Sigmoid colon (tissue), 7 donors: ENCODE results near the gene EOGT. TPM values are rescaled to one million over a fixed set of nuclear protein-coding genes. Genes with fewer than 3 reads are reported as not detected.

Experiments
- DNase-seq: peaks from one replicate; pipeline ENCODE4 v3.0.0-alpha.2; 2019
- H3K27ac ChIP-seq, 4 donors: fragments of 200-600 bp; sonication (generic); one replicate each; pipeline ENCODE4 v1.5.1; 2016 to 2019; ENCODE audit warnings: mild to moderate bottlenecking in 1 of 4
- H3K27me3 ChIP-seq, 3 donors: fragments of 200-600 bp; sonication (generic); one replicate each; pipeline ENCODE4 v1.5.1; 2019; ENCODE audit warnings: mild to moderate bottlenecking in 1 of 3
- H3K36me3 ChIP-seq, 4 donors: fragments of 200-600 bp; sonication (generic); one replicate each; pipeline ENCODE4 v1.5.1; 2016 to 2019
- H3K4me1 ChIP-seq, 4 donors: fragments of 200-600 bp; sonication (generic); one replicate each; pipeline ENCODE4 v1.5.1; 2017 to 2019
- H3K4me3 ChIP-seq, 4 donors: fragments of 200-600 bp; sonication (generic); one replicate each; pipeline ENCODE4 v1.5.1; 2017 to 2019; ENCODE audit warnings: mild to moderate bottlenecking in 2 of 4, moderate library complexity in 1 of 4
- H3K9me3 ChIP-seq, 4 donors: fragments of 200-600 bp in 3 of 4; sonication (generic) in 3 of 4; one replicate each; pipeline versions ENCODE4 v1.5.1 to v1.6.1; 2013 to 2019
- EP300 ChIP-seq, 4 donors: sonication (generic); formaldehyde crosslinking; IDR thresholded peaks; one replicate each; pipeline ENCODE4 v1.6.1; 2017; ENCODE audit warnings: antibody characterized with exemption in 4 of 4
- POLR2A ChIP-seq, 2 donors: fragments of 450-650 bp; IDR thresholded peaks; one replicate each; pipeline ENCODE4 v1.6.1; 2016; ENCODE audit warnings: antibody characterized with exemption in 2 of 2, mild to moderate bottlenecking in 2 of 2, moderate library complexity in 2 of 2
- POLR2AphosphoS5 ChIP-seq, 4 donors: sonication (generic); formaldehyde crosslinking; IDR thresholded peaks; one replicate each; pipeline ENCODE4 v1.6.1; 2017; ENCODE audit warnings: antibody characterized with exemption in 4 of 4
- WGBS, 2 donors: extraction: QIAGEN DNeasy Blood & Tissue Kit; methylation state at CpG; one replicate each; pipeline ENCODE4 v1.1.7; 2013; 5-methylcytosine and 5-hydroxymethylcytosine counted together
- intact Hi-C: fragments of 100-400 bp; cut with DNase I; formaldehyde crosslinking; loops from one replicate; pipeline ENCODE4 v1.15.1; 2023
- polyA plus RNA-seq, 3 donors: library from polyadenylated mRNA; stranded (reverse); fragments of 200-250 nt; gene quantifications; one replicate each; pipeline ENCODE4 v1.2.3, GENCODE V29; 2013
- total RNA-seq, 4 donors: library from RNA; depleted of rRNA; stranded (reverse); fragments of >200 nt; gene quantifications; one replicate each; pipeline ENCODE4 v1.1.0, GENCODE V29; 2016
- TF ChIP-seq, protein P1 (sequence below), 4 experiments: fragments of 450-650 bp in 3 of 4; fragments of 200-600 bp in 1 of 4; IDR thresholded peaks; one replicate each; pipeline ENCODE4 v1.5.1; 2016 to 2019; ENCODE audit warnings: antibody characterized with exemption in 4 of 4, mild to moderate bottlenecking in 3 of 4, moderate library complexity in 2 of 4
- donor health status: healthy with polysubstance abuse.
- donor health status: Bipolar disorder and iron deficiency.
- donor health status: healthy.

The EOGT gene
- total and polyA plus RNA-seq, 7 donors = 4.6 to 103 (median 42.1) TPM

DNA sequence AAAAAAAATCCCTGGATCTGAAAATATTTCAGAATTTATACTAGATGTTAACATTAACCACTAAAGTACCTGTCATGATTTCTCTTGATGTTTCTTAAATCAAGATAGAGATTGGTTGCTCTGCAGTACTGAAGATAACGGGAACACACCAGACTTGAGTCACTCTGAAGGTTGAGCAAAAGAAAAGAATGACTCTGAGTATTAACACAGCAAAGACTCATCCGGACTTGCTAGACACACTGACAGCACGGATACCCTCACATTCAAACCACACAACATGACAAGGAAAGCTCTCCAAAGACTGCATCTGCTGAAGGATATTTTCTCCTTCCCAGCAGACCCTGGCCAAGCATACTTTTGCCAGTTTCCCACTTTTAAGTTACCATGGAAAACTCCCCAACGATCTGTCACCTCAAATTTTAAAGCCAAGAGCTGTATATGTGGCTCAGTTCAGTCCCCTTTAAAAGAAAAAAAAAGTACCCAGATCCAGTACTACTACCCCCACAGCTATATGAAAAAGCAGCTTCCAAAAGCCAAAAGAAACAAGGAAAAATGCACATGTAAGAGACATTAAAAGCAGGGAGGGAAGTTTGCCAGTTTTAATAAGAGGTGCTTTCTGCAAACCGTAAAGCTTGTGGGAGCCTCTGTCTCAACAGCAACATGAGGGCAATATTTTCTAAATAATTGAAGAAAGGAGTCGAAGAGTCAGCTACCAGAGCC lies 8.3 kb downstream of the EOGT start:
- TF ChIP-seq, protein P1, sequence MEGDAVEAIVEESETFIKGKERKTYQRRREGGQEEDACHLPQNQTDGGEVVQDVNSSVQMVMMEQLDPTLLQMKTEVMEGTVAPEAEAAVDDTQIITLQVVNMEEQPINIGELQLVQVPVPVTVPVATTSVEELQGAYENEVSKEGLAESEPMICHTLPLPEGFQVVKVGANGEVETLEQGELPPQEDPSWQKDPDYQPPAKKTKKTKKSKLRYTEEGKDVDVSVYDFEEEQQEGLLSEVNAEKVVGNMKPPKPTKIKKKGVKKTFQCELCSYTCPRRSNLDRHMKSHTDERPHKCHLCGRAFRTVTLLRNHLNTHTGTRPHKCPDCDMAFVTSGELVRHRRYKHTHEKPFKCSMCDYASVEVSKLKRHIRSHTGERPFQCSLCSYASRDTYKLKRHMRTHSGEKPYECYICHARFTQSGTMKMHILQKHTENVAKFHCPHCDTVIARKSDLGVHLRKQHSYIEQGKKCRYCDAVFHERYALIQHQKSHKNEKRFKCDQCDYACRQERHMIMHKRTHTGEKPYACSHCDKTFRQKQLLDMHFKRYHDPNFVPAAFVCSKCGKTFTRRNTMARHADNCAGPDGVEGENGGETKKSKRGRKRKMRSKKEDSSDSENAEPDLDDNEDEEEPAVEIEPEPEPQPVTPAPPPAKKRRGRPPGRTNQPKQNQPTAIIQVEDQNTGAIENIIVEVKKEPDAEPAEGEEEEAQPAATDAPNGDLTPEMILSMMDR (IDR thresholded peaks at IDR 0.05) = no peak
- TF ChIP-seq EP300 (IDR thresholded peaks at IDR 0.05) = no peak
- no peak for TF ChIP-seq POLR2AphosphoS5 (IDR thresholded peaks at IDR 0.05)
- no peak for TF ChIP-seq POLR2A (IDR thresholded peaks at IDR 0.05)
- 91 to 94% methylated on average over 6 of the region's 6 CpGs for WGBS, 2 donors
- peaks cover 0 to 34% (median 22%) of the 10 kb centered on the region in 4 donors for H3K4me1 ChIP-seq
- H3K36me3 ChIP-seq = peaks cover 3 to 84% (median 24%) of the 10 kb centered on the region in 4 donors
- H3K27me3 ChIP-seq = no peaks in the 10 kb centered on the region
- no peaks in the 10 kb centered on the region for H3K9me3 ChIP-seq
- peak overlapping the region in 2 of 4 donors; percentile 2 to 11 for H3K27ac ChIP-seq
- no peak for DNase-seq
- intact Hi-C loops = no loop called here
- no peak overlapping the region for H3K4me3 ChIP-seq

DNA sequence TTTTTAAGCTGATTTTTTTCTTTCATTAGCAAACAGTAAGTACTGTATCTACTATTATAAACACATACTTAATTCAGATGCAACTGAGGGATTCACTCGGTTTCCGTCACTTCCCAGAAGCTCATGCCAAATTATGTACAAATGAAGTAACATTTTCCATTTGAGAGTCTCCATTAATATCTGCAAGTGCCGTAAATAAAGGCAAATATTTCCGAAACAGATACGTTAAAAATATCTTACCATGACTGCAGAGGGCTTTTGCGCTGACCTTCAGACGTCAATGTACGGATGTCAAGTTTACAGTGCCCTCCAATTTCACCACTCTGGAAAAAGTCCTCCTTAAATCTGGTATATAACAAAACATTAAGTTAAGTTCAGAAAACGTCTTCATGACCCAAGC lies 9.3 kb downstream of the EOGT start:
- intact Hi-C loops = no loop called here
- Histone ChIP-seq H3K4me3 (no peak overlapping the region), H3K9me3 (no peaks in the 10 kb centered on the region), H3K27me3 (no peaks in the 10 kb centered on the region), H3K27ac (peak overlapping the region in 1 of 4 donors; percentile 14), H3K36me3 (peaks cover 3 to 95% (median 24%) of the 10 kb centered on the region in 4 donors), H3K4me1 (peaks cover 0 to 23% (median 11%) of the 10 kb centered on the region in 4 donors)
- WGBS, 2 donors = 94 to 97% methylated on average over 9 of the region's 9 CpGs
- TF ChIP-seq POLR2AphosphoS5 (IDR thresholded peaks at IDR 0.05) = no peak
- TF ChIP-seq EP300 (IDR thresholded peaks at IDR 0.05) = peak in 1 of 4 donors; percentile 16
- no peak for TF ChIP-seq POLR2A (IDR thresholded peaks at IDR 0.05)
- DNase-seq = no peak

DNA sequence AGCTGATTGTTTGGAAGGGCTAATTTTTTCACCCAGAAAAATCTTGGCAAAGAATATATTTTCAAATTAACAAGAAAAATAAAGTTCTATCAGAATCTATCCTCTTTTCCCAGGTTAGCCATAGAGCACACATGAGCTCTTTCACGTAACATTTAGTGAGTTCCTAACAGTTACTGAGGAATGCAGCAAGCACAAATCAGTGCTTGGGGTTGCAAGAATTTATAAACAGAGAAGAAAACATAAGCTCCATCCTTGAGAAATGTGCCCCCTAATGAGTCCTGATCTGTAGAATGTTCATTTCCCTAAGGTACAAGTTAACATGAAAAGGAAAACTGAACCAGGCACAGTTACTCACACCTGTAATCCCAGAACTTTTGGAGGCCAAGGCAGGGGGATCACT lies 13.9 kb downstream of the EOGT start:
- Histone ChIP-seq H3K27me3 (no peaks in the 10 kb centered on the region), H3K9me3 (no peaks in the 10 kb centered on the region), H3K4me1 (no peaks in the 10 kb centered on the region), H3K36me3 (peaks cover 14 to 96% (median 46%) of the 10 kb centered on the region in 4 donors), H3K4me3 (no peak overlapping the region), H3K27ac (peak overlapping the region in 1 of 4 donors; percentile 10)
- no peak for DNase-seq
- intact Hi-C loops = no loop called here
- TF ChIP-seq POLR2AphosphoS5 (IDR thresholded peaks at IDR 0.05) (no peak), POLR2A (IDR thresholded peaks at IDR 0.05) (no peak), EP300 (IDR thresholded peaks at IDR 0.05) (no peak)
- TF ChIP-seq, protein P1 (IDR thresholded peaks at IDR 0.05) = no peak
- WGBS, 2 donors = 89 to 96% methylated on average over 1 of the region's 1 CpG

DNA sequence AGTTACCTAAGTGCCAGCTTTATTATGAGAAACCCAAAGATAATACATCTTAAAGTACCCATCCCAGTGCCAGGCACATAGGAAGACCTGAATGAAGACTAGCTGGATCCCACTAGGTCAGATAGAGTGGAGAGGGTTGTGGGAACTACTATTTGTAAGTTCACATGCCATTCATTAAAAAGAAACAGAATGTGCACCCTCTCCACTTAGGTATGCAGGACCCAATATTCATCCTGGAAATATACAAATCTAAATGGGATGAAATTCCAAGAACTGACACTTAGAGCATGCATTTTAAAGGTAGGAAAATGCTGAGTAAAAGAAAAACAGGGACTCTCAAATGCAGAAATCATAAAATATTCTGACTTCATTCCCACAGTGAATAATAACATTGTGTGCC lies 14.3 kb downstream of the EOGT start:
- no peaks in the 10 kb centered on the region for H3K4me1 ChIP-seq
- H3K27me3 ChIP-seq = no peaks in the 10 kb centered on the region
- TF ChIP-seq POLR2A (IDR thresholded peaks at IDR 0.05) = no peak
- no peak for TF ChIP-seq POLR2AphosphoS5 (IDR thresholded peaks at IDR 0.05)
- TF ChIP-seq, protein P1 (IDR thresholded peaks at IDR 0.05) = no peak
- TF ChIP-seq EP300 (IDR thresholded peaks at IDR 0.05) = no peak
- intact Hi-C loops = no loop called here
- no peak for DNase-seq
- H3K27ac ChIP-seq = no peak overlapping the region
- no peak overlapping the region for H3K4me3 ChIP-seq
- H3K9me3 ChIP-seq = no peaks in the 10 kb centered on the region
- H3K36me3 ChIP-seq = peaks cover 18 to 96% (median 46%) of the 10 kb centered on the region in 4 donors

DNA sequence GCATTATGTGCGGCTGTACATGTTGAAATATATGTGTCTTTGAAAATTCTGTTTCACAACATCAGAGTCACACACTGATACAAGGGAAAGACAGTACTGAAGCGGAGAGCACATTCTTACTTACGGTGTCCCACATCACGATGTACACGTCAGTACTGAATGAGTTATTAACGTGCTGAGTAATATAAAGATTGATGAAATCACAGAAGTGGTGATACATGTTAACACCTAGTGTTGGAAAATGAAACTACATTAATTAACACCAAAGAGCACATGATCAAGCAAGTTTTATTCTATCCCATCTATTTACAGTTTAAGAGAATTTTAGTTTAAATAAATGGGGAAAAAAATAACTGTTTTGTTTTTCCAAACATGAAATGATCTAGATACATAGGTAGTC lies 15.6 kb downstream of the EOGT start:
- DNase-seq = no peak
- WGBS, 2 donors = 84 to 91% methylated on average over 6 of the region's 6 CpGs
- TF ChIP-seq EP300 (IDR thresholded peaks at IDR 0.05) (no peak), POLR2A (IDR thresholded peaks at IDR 0.05) (no peak), POLR2AphosphoS5 (IDR thresholded peaks at IDR 0.05) (no peak)
- TF ChIP-seq, protein P1 (IDR thresholded peaks at IDR 0.05) = no peak
- intact Hi-C loops = no loop called here
- Histone ChIP-seq H3K27ac (no peak overlapping the region), H3K27me3 (no peaks in the 10 kb centered on the region), H3K9me3 (no peaks in the 10 kb centered on the region), H3K4me3 (no peak overlapping the region), H3K36me3 (peaks cover 21 to 96% (median 34%) of the 10 kb centered on the region in 4 donors), H3K4me1 (no peaks in the 10 kb centered on the region)
